Measurements from ENCODE around the gene MPDZ.

MPDZ gene

DNA sequence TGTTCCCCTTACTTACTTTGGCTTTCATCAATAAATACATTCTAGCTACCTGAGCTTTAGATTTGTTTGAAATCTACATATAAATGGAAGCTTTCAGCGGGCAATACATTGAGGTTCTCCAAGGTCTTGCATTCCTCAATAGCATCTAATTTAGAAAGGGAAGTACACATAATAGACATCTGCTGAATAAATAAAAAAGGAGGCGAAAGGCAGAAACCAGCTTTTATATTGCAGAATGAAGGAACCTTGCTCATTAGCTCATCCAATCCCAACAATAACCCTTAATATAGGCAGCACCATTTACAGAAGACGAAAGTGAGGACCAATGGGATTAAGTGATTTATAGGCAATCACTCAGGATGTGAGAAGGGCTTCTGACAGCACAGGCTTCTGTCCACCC is 147.5 kb downstream of the MPDZ start:
- DNase-seq = no peak

DNA sequence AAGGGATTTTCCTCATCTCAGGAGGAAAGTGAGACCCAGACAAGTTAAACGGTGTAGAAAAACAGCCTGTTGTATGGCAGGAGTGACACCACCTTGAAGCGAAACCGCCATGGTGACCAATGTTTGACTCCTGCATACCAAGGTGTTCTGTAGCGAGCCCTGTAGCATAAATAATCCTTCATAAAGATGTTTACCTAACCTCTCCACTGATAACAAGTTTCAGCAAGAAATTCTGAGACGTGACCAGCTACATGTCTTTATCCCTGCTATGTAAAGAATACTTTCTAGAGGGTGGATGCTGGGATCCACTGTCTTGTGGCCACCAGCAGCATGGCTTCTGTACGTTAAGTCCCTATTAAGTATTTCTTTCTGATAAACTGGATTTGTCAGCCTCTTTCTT is 148.1 kb downstream of the MPDZ start:
- no peak for DNase-seq

- DNase-seq = no peak
These were observed 151.1 kb downstream of the MPDZ start for GRCh38 chr9:13128266-13128860.

DNA sequence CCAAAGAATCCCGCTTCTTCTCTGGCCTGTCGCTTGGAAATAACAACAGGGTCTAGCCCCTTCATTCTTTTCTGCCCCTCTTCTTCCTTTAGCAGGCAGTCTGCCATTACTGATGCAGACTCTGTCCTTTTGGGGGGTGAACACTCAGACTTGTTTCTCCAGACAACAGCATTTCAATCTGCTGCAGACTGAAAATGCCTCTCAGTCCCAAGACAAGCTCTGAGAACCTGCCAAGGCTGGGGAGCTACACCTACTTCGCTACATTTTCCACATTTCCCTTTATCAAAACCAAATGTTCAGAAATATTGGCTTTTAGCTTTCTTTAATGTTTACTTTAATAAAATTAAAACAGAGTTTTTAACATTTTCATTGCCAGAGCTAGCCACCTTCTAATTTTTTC is 152.4 kb downstream of the MPDZ start:
- DNase-seq = no peak

- DNase-seq = no peak
These were observed 154.2 kb downstream of the MPDZ start for GRCh38 chr9:13125261-13125660.

- no peak for DNase-seq
These were observed 156.6 kb downstream of the MPDZ start for GRCh38 chr9:13122756-13123369.

- no peak for DNase-seq
These were observed 161.2 kb downstream of the MPDZ start for GRCh38 chr9:13118313-13118712.

DNA sequence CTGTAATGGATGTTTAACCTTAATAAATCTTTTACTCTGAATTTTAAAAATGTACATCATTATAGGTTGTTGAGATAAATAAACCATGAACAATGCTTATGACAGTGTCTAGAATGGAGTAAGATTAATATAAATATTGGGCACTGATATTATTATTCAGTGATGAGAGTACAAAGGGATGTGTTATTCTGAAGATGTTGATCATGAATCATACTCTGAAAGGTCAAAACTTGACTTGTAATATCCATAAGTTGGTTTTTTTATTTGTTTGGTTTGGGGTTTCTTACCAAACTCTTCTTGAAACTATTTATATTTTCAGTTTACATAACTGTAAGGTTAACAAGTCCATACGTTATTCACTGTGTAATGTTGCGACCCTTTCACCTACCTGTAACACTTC is 163.2 kb downstream of the MPDZ start:
- no peak for DNase-seq

DNA sequence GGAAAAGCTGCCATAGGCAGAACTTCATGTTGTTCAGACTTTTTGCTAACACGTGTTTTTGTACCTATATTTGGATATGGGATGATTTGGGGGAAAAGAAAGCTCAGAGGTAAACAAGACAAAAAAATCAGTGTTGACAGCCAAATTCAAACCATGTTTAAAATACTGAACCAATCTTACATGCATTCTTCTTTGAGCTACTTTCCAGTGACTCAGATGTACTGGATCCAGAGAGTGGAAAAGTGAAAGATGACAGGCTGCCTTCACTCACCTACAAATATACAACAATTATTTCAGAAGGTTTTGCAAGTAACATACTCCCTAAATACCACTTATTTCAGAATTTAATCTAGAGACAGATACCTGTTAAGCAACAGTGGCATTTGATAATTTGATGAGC is 165.7 kb downstream of the MPDZ start:
- DNase-seq = no peak

DNA sequence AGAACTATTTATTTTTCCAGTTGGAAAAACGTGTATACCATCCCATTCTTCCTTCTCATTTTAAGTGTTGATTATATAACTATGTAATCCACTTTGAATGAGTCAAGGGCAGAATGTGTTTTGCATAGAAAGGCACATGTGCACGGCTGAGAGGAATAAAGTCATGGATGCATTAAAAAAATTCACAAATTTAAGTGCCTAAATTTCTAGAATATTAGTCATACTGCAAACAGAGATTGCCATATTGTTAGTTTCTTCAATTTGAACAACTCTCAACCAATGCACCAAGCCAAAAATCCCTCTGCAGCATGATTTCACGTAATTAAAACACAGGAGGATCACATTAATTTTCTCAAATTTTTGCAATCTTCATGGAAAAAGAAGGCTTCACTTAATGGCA is 166.3 kb downstream of the MPDZ start:
- no peak for DNase-seq

DNA sequence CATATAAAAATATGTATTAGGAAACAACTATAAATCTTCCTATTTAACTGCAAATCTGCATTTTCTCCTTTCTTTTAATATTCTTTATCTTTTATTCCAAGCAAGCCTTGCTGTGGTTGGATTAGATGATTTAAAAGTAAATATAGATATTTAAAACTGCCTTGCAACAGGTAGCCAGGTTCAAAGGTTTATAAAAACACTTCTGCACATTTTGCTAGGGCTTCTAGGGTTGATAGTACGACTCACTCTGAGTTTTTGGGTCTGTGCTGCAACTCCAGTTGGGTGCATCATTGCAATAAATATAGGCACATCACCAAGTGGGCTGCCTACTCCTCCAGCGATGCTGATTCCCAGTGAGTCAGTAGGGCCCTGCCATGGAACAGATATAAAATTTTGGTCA is 167.7 kb downstream of the MPDZ start:
- no peak for DNase-seq

DNA sequence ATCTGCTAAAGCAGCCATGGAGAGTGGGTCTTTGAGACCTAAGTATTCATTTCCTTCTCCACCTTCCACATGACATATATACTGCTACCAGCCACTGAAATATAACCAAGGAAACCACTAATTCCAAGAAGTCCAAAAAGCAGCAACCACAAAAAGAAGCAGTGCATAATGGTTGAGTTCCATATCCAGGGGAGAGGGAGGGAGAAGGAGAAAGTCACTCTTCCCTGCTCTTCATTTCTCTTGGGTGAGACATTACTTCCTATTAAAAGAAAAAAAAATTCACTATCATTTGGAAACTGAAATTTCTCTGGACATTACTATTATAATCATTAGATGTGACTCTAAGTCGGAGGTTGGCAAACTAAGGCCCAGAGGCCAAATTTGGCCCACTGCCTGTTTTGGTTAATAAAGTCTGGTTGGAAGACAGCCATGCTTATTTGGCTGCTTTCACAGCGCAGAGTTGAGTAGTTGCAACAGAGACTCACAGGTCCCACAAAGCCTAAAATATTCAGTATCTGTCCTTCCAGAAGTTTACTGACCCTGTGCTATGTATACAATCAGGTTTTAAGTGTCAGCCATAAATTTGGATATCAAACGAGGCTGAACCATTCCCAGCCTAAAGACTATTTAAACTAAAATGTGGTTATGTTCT is 168.6 kb downstream of the MPDZ start:
- DNase-seq = no peak

GRCh38 chr9:13109781-13110180 is 169.7 kb downstream of the MPDZ start:
- no peak for DNase-seq

DNA sequence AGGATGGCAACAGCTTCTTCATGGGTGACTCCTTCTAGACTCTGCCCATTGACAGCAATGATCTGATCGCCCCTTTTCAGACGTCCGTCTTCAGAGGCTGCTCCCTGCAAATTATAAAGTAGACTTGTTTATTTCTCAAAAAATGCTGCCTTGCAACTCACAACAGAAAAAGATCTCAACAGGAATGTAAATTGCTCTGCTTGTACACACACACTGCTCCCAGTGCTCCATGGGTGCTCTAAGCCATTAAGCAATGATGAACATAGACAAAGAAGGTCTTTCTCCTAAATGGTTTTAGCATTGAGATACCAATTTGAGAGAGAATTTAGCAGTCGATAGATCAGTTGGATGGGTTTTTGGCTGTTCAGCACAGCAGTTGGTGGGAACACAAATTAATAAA is 172.5 kb downstream of the MPDZ start:
- DNase-seq = no peak

DNA sequence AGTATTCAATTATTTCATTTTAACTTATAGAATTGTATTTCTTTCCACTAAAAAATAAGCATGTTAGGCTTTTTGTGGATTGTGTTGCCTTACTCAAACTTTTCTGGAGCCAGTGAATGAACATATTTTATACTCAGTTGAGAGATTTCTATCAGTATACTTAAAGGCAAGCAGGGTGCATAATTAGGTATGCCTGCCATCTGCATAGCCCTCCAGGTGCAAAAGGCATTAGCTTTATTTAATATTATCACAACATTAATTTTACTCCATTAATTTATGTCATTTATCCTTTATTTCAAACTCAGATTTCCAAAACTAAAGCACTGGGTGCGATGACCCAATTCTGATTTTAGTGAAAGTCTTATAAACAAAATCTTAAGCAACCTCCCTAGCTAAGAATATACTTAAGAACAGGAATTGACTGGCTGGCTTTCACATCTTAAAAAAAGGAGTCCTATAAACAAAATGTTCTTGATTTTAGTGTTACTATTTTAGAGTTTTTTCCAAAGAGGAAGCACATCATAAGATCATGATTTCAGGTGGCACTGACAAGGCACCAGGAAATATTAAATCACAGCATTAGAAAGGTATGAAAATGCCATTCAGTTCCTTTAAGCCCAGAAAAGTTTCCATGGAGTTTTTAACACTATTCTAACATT is 178.4 kb downstream of the MPDZ start:
- DNase-seq = no peak

- DNase-seq = no peak
These were observed 184.4 kb downstream of the MPDZ start for GRCh38 chr9:13095056-13095455.

- DNase-seq = no peak
These were observed 188.9 kb downstream of the MPDZ start for GRCh38 chr9:13090628-13091027.

DNA sequence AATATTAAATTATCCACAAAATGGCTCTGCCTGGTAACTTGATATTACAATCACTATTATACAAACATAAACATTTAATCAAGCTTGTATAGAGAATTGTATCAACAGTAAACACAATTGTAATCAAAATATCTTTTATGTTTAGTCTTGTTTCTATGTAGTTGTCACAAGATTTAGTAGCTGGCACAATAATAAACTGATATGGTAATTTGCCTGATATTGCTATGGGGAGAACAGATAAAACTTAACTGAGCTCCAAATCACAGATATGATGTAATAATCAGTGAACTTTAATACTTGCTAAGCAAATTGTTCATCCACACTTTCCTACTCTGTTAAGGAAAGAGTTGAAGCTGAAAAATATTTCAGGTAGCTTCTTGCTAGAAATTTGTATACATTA is 189.8 kb downstream of the MPDZ start:
- no peak for DNase-seq

- DNase-seq = no peak
These were observed 190.6 kb downstream of the MPDZ start for GRCh38 chr9:13088720-13089427.

GRCh38 chr9:13083963-13084528 is 195.4 kb downstream of the MPDZ start:
- DNase-seq = no peak

- no peak for DNase-seq
These were observed 196.1 kb downstream of the MPDZ start for GRCh38 chr9:13083366-13083765.

GRCh38 chr9:13082796-13083195 is 196.7 kb downstream of the MPDZ start:
- DNase-seq = no peak

DNA sequence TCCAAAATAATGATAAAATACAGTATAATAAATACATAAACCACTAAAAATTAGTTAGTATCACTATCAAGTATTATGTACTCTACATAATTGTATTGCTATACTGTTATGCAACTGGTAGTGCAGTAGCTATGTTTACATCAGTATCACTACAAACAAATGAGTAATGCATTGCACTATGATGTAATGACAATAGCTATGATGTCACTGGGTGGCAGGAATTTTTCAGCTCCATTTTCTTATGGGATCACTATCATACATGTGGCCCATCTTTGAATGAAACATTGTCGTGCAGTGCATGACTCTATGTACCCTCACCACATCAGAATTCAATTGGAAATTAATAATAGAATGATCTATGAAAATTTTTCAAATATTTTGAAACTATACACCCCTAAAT is 201.3 kb downstream of the MPDZ start:
- DNase-seq = no peak
